HG03460 (cell line): ENCODE data around the gene MATN1.
A peak's percentile ranks its signal among the peaks of the same experiment; 100 is the strongest.

Experiments
- ATAC-seq: cut with Tn5 transposase; IDR thresholded peaks from one replicate; pipeline ENCODE4 v1.9.1; 2021; ENCODE audit not compliant: unreplicated experiment

The MATN1 gene

GRCh38 chr1:30745834-30746208, 22.4 kb upstream of the MATN1 start:
- no peak for ATAC-seq

GRCh38 chr1:30745156-30745833, 21.9 kb upstream of the MATN1 start:
- no peak for ATAC-seq

DNA sequence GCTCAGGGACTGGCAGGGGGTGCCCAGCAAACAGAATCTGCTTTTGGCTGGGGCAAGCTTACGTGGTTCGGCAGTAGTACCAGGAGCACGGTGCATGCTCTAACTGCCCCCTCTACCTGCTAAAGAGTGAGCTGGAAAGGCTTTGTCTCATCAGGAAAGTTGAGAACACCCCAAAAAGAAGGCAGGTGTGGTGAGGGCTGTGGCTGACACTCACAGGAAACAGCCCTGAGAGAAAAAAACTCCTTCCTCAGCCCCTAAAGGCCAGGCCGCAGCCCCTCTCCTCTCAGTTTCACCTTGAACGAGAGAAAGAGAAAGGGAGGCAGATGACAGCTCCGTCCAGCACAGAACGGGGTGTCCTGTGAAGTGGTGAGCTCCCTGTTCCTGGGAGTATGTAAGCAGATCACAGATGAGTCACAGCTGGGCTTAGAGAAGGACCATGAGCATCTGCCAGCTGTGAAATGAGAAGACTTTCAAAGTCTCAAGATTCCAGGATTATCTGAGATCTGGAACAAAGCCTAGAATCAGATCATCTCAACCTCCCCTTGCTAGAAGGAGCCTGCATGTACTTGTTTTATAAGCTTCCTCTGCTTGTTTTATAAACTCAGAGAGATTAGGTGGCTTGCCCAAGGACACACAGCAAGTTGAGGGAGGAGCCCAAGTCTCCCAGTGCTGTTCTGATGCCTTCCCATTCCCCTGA, 20.8 kb upstream of the MATN1 start:
- ATAC-seq: no peak

DNA sequence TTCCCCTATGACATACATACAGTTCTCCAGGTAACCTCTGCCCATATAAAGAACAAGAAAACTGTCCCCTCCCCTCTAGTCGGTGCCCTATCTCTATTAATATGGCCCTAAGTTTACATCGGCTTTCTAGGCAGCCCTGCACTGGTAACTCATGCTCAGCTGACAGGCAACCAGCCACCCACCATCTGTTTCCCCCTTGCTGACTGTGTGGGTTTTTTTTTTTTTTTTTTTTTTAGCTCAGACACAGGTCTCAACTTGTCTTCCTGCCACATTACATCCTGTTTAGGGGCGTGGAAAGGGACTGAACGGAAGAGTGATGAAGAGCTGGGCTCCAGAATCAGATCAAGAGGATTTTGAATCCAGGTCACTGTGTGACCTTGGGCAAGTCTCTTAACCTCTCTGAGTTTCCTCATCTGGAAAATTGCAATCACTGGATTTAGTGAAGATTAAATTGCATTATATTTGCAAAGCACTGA, 20.2 kb upstream of the MATN1 start:
- ATAC-seq: peak; percentile 41

DNA sequence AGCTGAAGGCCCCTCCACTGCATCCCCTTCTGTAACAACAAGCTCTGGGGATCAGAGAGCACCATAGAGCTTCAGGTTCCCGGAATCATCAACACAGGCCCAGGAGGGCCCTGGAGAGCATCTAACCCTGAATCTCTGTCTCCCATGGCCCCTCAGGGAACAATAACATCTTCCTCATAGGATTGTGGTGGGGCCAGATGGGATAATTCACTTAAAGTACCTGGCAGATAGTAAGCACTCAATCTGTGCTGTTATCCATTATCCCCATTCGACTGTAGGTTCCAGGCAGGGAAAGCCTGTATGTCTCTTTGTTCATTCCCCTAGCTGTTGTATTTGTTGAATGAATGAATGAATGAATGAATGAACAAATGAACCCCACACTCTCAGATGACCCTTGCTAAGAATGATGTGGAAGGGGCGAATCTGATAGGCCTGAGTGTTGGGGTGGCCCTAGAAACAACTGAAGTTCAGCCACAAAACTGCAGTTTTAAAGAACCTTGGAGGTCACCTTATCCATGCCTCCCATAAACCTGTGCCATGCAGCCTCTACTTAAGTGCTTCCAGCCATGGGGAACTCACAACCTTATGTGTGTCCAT, 19.7 kb upstream of the MATN1 start:
- no peak for ATAC-seq

GRCh38 chr1:30742300-30742962, 19.0 kb upstream of the MATN1 start:
- ATAC-seq: no peak

DNA sequence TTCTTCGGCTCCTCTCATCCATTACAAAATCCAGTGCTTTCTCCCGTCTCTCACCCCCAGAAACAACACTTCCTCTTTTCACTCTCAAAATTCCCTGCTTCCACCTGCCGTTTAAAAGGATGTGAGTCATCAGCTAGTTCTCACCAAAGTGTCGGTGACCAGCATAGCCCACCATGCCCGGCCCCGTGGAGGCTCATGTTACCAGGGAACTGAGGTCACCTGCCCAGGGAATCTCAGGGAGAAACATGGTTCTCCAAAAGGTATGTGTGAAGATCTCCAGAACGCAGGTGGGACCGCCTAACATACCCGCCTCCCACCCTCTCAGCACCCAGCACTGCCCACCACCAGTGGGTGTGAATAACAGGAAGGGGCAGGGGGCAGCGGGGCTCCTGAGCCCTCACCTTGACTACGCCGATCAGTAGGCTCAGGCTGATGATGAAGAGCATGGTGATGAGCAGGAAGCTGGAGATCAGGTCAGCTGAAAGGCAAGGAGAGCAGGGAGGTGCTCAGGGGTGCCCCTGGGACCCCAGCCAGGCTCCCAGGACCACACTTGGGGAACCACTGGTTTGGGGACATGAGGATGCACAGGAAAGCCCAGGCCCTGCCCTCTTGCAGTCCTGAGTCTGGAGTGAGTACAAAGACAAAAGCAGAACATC, 18.0 kb upstream of the MATN1 start:
- ATAC-seq: no peak

DNA sequence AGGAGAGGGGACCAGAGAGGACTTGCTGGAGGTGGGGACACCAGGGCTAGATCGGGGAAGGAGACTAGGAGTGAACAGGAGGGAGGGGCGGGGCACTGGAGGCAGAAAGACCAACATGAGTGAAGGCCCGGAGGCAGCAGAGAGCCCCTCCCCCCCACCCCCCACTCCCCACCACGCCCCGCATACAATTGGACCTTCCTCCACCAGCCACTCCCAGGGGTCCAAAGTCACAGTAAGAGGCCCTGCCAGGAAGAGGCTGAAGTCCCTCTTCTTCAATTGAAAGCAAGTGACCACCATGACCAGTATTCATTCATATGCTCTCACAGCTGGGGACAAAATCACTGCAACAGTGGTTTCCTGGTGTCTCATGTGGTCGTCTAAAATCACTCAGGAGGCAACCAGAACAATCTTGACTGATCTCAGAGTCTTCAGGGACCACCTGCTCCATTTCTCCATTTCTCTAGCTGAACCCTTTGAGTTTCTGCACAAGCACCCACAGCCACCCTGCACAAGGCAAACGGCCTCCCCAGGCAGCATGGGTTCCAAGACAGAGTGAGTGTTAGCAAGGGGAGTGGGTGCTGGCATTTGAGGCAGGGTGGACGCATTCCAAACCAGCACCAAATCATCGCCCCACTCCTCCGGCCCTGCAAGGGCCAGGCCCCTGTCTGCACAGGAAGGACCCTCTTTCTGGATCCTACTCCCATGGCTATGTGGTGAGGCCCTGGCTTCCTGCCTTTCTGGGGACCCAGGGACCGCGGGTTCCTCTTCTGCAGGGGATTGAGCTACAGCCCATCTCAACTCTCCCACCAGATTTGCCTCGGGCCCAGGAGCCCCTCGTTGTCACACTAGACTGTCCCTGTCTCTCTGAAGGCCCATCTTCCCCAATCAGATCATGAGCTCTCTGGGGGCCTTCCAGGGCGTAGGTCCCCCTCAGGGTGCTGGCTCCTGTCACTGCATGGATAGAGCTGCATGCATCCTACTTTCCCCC, 17.2 kb upstream of the MATN1 start:
- ATAC-seq: no peak

DNA sequence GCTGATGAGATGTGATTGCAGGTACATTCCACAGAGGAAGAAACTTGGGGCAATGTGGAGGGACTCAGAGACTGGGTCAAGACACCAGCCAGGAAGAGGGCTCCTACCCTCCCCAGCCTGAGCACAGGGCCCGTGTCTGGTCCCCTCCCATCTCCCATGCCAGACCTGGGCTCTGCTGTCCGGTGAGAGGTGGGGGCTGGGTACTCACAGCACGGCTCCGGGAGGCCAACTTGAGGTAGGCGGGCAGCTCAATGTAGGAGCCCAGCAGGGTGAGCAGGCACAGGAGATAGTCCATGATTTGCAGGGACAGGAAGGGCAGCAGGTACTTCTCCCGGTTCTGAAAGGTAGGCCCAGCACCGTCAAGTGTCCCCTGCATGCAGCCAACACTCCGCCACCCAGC, 16.2 kb upstream of the MATN1 start:
- ATAC-seq: no peak

DNA sequence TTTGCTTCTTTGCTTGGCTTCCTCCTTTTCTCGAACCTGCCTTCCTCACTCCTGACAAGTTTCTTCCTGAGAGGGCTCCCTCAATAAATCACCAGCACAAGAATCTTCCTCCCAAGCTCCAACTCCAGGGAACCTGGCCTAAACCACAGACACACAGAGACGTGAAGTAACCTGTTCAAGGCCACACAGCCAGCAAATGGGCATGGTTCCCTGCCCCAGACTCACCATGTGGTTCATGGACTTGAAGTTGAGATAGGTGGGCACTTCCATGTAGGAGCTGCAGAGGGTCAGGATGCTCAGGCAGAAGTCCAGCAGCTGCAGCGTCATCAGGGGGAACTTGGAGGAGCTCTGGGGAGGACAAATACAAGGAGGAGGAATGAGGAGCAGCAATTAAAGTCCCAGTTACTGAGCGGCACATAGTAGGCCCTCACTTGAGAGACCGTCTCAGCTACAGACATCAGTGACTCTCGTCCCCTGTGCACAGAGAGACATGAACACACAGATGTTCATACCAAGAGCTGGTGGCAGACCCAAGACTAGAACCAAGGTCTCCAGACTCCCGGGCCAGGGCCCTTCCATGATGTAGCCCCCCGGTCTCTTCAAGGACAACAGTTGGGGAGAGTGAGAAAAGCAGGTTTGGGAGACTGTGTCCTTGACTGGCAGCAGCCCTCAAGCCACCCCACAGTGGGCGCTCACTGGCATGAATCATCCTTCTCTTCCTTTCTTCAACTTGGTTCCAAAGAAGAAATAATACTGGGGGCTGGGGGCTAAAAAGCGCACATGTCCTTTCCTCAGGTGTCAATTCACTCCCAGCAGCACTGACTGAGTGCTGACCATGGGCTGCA, 15.6 kb upstream of the MATN1 start:
- ATAC-seq: no peak

- no peak for ATAC-seq
These were observed 14.8 kb upstream of the MATN1 start for GRCh38 chr1:30738040-30738714.

- ATAC-seq: no peak
These were observed 14.1 kb upstream of the MATN1 start for GRCh38 chr1:30737357-30738039.

GRCh38 chr1:30735668-30736498, 12.5 kb upstream of the MATN1 start:
- no peak for ATAC-seq

DNA sequence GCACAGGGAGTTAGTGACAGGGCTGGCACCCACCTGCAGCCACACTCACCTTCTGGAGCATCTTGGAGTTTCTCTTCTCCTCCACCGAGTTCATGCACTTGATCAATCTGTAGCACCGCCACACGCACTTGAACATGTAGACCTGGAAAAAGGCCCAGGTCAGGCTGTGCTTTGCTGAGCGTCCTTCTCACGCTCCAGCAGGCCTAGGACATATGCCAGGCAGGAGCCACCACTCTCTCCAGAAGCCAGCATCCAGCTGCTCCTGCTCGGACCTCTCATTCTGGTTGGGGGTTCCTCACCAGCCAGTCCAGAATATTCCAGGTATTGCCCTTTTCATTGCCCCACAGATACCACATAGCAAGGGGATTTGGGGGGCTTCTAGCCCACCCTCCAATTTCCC, 11.7 kb upstream of the MATN1 start:
- no peak for ATAC-seq

GRCh38 chr1:30734580-30734979, 11.2 kb upstream of the MATN1 start:
- no peak for ATAC-seq

DNA sequence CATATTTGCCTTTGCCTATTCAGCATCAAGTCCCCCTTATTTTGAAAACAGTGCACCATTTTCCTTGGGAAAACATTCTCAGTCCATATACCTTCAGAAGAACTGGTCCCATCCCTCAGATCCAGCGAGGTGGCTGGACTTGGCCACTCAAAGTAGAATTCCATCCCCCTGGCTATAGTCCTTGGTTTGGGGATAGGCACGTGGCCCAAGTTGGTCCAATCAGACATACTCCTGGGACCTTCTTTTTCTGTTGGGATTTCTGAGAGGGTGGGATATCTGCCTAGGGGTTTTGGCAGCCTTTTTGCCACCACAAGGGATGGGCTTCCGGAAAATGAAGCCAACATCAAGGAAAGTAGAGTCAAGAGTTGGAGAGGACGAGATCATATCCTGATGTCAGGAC, 10.7 kb upstream of the MATN1 start:
- no peak for ATAC-seq

- no peak for ATAC-seq
These were observed 10.1 kb upstream of the MATN1 start for GRCh38 chr1:30733493-30733892.
